AG04450 (cell line): ENCODE measurements around the gene ANAPC13. TPM values are rescaled to one million over a fixed set of nuclear protein-coding genes. Genes with fewer than 3 reads are reported as not detected.

Experiments used
- CTCF ChIA-PET: fragments of 300-600, 350-600 bp; formaldehyde crosslinking; extraction: SDS; loops from one replicate; lab custom pipeline; 2022; ENCODE audit warnings: antibody characterized with exemption, inconsistent platforms; lab: Charles Lee
- POLR2A ChIA-PET: fragments of 350-600 bp; formaldehyde crosslinking; extraction: SDS; loops from one replicate; lab custom pipeline; 2021; ENCODE audit warnings: antibody characterized with exemption, inconsistent platforms; lab: Yijun Ruan, JAX
- DNase-seq: peaks from one replicate; pipeline ENCODE4 v3.0.0-alpha.2; 2011; ENCODE audit warnings: low read depth, low spot score
- H3K27ac ChIP-seq: one replicate; pipeline ENCODE4 v1.5.1; 2012; ENCODE audit warnings: low read depth, low read length, control low read depth
- H3K27me3 ChIP-seq: one replicate; pipeline ENCODE4 v1.6.0; 2012; ENCODE audit warnings: low read length; ENCODE audit not compliant: control insufficient read depth, insufficient read depth
- H3K4me3 ChIP-seq: 2 replicates; pipeline ENCODE4 v1.5.1; 2011; ENCODE audit warnings: mild to moderate bottlenecking, low read depth, low read length, control low read depth
- H3K9me3 ChIP-seq: 2 replicates; pipeline ENCODE4 v1.5.1; 2012; ENCODE audit warnings: low read length; ENCODE audit not compliant: control insufficient read depth, insufficient read depth
- polyA plus RNA-seq: library from polyadenylated mRNA; depleted of rRNA; stranded (reverse); fragments of >200 nt; gene quantifications from 2 replicates; pipeline ENCODE4 v1.2.3, GENCODE V29; 2011
- TF ChIP-seq, protein P1 (sequence below): IDR thresholded peaks from 2 replicates; pipeline ENCODE4 v1.5.1; 2011; ENCODE audit warnings: low read depth, low read length, control low read depth, inconsistent platforms

ANAPC13 gene
- polyA plus RNA-seq, 1 experiment = 176 TPM

DNA sequence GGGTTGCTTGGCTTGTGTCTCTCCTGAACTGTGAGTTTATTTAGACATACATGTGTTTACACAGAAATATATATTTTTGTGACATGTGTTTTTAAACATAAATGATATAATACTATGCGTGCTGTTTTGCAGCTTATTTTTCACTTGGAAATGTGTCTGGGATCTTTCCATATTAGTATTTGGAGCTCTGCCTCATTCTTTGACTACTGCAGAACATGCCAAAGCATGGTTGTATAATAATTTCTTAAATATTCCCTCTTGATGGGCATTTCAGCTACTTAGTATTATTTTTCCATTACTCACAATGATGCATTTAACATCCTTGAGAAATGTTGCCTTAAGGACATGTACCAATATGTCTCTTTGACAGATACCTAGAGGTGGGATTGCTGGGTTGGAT, 19.5 kb downstream of the ANAPC13 start:
- TF ChIP-seq, protein P1, sequence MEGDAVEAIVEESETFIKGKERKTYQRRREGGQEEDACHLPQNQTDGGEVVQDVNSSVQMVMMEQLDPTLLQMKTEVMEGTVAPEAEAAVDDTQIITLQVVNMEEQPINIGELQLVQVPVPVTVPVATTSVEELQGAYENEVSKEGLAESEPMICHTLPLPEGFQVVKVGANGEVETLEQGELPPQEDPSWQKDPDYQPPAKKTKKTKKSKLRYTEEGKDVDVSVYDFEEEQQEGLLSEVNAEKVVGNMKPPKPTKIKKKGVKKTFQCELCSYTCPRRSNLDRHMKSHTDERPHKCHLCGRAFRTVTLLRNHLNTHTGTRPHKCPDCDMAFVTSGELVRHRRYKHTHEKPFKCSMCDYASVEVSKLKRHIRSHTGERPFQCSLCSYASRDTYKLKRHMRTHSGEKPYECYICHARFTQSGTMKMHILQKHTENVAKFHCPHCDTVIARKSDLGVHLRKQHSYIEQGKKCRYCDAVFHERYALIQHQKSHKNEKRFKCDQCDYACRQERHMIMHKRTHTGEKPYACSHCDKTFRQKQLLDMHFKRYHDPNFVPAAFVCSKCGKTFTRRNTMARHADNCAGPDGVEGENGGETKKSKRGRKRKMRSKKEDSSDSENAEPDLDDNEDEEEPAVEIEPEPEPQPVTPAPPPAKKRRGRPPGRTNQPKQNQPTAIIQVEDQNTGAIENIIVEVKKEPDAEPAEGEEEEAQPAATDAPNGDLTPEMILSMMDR = no peak
- POLR2A ChIA-PET = interaction anchor here (0.9 to 1.7 kb wide), 4 partner anchors 39 to 108 kb away, joined by 3 to 7 read pairs (median 4); no protein-coding TSS in a partner anchor
- Histone ChIP-seq H3K27ac (no peak overlapping the region), H3K27me3 (no peaks in the 10 kb centered on the region), H3K9me3 (no peaks in the 10 kb centered on the region), H3K4me3 (no peak overlapping the region)
- no peak for DNase-seq
- CTCF ChIA-PET = interaction anchor here (1.6 to 2.2 kb wide), 3 partner anchors 9 to 158 kb away, joined by 5 to 12 read pairs (median 6); no protein-coding TSS in a partner anchor

DNA sequence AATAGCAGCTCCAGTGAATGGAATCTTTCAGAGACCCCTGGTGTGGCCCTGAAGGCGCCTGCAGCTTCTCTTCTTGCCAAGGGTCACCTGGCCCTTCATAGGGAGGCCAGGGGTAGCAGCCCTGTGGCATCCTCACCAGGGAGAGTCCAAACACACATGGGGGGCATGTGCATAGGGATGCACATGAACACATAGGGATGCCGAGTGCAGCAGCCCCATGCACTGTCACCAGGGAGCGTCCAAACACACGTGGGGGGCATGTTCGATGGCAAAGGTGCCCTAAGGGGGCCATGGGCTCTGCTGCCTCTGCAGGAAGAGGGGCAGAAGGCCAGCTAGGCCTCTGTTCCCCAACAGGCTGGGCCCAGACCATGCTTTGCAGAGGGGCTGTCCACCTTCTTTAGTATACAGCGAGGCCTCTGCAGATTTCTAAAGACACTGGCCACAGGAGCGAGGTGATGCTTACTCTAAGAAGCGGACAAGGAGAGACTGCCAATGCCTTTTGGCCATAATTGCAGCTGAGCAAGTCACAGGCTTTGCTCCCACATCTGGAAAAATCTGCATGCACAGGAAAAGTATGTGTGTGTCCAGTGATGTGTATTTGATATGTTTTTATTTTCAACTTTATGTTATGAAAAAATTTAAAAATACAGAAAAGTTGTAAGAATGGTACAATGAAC, 21.0 kb downstream of the ANAPC13 start:
- Histone ChIP-seq H3K27ac (peak overlapping the region; percentile 96), H3K9me3 (no peaks in the 10 kb centered on the region), H3K27me3 (no peaks in the 10 kb centered on the region), H3K4me3 (peak overlapping the region; percentile 23)
- no peak for DNase-seq
- POLR2A ChIA-PET = interaction anchor here (0.7 to 1.6 kb wide), 8 partner anchors 9 to 151 kb away, joined by 3 to 22 read pairs (median 4); partner anchors contain the start of gene AMOTL2
- TF ChIP-seq, protein P1 = no peak
- CTCF ChIA-PET = interaction anchor here (0.6 to 1.5 kb wide), 3 partner anchors 9 to 94 kb away, joined by 3 to 11 read pairs (median 3); no protein-coding TSS in a partner anchor

DNA sequence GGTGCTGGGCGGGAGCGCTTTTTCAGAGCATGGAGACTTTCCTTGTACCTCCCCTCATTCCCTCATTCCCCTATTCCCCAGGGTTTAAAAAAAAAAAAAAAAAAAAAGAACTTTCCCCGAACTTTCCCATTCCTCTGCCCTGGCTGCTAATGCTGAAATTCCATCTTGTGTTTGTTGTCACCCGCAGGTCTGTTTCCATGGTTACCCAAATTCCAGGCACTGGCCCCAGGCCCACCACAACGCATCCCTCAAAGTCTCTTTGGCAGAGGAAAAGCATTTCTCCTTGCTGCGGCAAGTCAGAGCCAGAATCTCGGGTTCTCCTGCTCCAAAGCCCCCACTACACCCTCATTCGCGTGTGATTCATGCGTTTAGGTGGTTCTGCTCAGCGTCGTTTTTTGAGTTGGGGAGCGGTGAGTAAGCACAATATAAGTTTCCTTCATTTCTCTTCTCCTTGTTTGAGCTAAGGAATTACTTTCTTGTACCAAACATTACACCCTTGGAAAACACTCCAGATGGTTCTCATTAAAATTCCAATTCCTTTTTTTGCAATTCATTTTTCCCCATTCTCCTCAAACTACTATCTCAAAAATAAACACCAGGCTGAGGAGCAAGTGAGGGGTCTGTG, 21.6 kb downstream of the ANAPC13 start:
- H3K9me3 ChIP-seq = no peaks in the 10 kb centered on the region
- H3K27ac ChIP-seq = peak overlapping the region; percentile 96
- H3K4me3 ChIP-seq = peak overlapping the region; percentile 30
- H3K27me3 ChIP-seq = no peaks in the 10 kb centered on the region
- POLR2A ChIA-PET = interaction anchor here (0.7 to 1.6 kb wide), 8 partner anchors 10 to 150 kb away, joined by 3 to 22 read pairs (median 4); partner anchors contain the start of gene AMOTL2
- CTCF ChIA-PET = interaction anchor here (0.6 to 1.5 kb wide), 3 partner anchors 9 to 94 kb away, joined by 3 to 11 read pairs (median 3); no protein-coding TSS in a partner anchor
- TF ChIP-seq, protein P1 = no peak
- DNase-seq = peak; percentile 96

DNA sequence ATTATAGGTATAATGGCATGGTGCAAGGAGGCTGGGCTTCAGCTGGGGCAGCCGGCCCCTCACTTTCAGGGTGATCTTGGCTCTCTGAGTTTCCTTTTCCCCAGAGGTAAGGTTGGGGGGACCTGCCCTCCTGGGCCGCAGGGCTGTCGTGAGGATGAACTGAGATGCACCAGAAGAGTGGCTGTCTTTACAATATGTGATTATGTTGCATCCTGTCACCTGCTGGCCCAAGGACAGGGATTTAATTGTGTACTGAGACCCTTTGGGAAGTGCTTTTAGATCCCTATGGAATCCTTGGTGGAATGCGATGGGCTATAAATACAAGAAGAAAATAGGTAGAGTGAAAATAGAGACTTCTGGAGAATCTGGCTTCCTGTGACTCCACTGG, 22.1 kb downstream of the ANAPC13 start:
- POLR2A ChIA-PET = interaction anchor here (1.0 to 1.5 kb wide), 4 partner anchors 90 to 106 kb away, joined by 3 to 22 read pairs (median 9); partner anchors contain the start of gene AMOTL2
- CTCF ChIA-PET = interaction anchor here (1.2 to 1.5 kb wide), 2 partner anchors 10 to 93 kb away, joined by 3 to 11 read pairs; no protein-coding TSS in a partner anchor
- no peaks in the 10 kb centered on the region for H3K9me3 ChIP-seq
- DNase-seq = no peak
- H3K4me3 ChIP-seq = peak overlapping the region; percentile 30
- TF ChIP-seq, protein P1 = no peak
- no peaks in the 10 kb centered on the region for H3K27me3 ChIP-seq
- H3K27ac ChIP-seq = peak overlapping the region; percentile 96
